ENCODE data around the gene GUK1. TPM values are rescaled to one million over a fixed set of nuclear protein-coding genes. Genes with fewer than 3 reads are reported as not detected.

The GUK1 gene
- total and polyA plus RNA-seq, 2 of the 8 experiments (the other 6 are each of a cell fraction or from before 2014, with no cell fraction given) = 68.5 to 183 TPM

DNA sequence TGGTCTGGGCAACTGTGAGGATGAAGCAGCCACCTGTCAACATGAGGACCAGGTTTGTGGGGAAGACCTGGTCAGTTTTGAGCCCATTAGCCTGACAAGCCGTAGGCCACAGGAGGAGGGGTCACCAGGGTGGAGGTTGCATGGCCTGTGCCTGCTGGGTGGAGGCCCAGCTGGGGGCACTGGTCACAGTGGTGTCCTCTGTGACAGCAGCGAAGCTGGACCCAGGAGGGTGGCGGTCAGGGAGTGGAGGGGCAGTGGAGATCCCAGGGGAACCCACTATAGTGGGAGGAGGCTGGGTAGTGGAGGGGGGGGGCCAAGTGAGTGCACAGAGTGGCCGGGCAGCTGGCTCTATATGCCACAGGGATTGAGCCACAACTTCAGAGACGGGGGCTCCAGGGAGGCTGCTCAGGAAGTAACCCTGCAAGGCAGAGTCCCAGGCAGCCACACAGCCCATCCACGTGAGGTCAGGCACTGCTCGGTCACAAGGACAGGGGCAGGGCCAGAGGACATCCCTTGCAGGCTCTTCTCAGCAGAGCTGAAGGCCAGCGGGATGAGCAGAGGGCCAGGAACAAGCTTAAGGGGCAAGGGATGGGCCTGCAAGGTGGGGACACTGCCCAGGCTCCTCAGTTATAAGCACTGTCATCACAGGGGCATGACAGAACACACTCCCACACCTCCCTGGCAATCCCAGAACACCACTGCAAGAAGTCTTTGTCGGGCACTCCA, 34.6 kb upstream of the GUK1 start:
- H3K9ac ChIP-seq (replicated peaks in 1 of 4; ENCODE audit: extremely low read depth in 1 of 4, low read depth in 3 of 4, low read length in 3 of 4) = no peak overlapping the region
- H3K79me2 ChIP-seq (ENCODE audit: control insufficient read depth in 1 of 2, insufficient read depth in 2 of 2, low read length in 2 of 2) = peaks cover 3 to 8% of the 10 kb centered on the region in 2 experiments; a peak in 2 of 4 replicates

More for the DNA sequence above, 34.6 kb upstream of the GUK1 start:
- Histone ChIP-seq H2BK20ac (ENCODE audit: low read length) (no peak overlapping the region), H3K27ac (ENCODE audit: low read depth, low read length) (no peak overlapping the region), H3K4me3 (ENCODE audit: extremely low read depth in 1 of 4, insufficient read depth in 2 of 4, low read depth in 3 of 4, low read length in 4 of 4) (no peak overlapping the region), H2AFZ (ENCODE audit: low read length) (no peak overlapping the region), H4K91ac (replicated peaks; ENCODE audit: insufficient read length, low read length) (no peak overlapping the region), H3K18ac (ENCODE audit: extremely low read depth, low read length) (no peak overlapping the region), H3K4me1 (replicated peaks in 1 of 4; ENCODE audit: control insufficient read depth in 3 of 4, insufficient read depth in 4 of 4, low read length in 3 of 4) (peaks cover 0 to 7% (median 2%) of the 10 kb centered on the region in 4 experiments; a peak in 6 of 7 replicates), H3K9me3 (ENCODE audit: insufficient read depth in 2 of 2, low read depth in 1 of 2, low read length in 1 of 2) (no peaks in the 10 kb centered on the region), H2AK5ac (ENCODE audit: low read depth, low read length) (no peak overlapping the region), H2BK120ac (replicated peaks; ENCODE audit: low read depth, low read length) (no peak overlapping the region), H3K23ac (ENCODE audit: insufficient read length) (no peak overlapping the region), H3K36me3 (ENCODE audit: control insufficient read depth in 2 of 4, insufficient read depth in 4 of 4, low read length in 3 of 4) (peaks cover 3 to 16% (median 12%) of the 10 kb centered on the region in 4 experiments; a peak in 5 of 8 replicates), H3K27me3 (replicated peaks in 1 of 4; ENCODE audit: control insufficient read depth in 3 of 4, extremely low read depth in 1 of 4, insufficient read depth in 3 of 4, low read length in 3 of 4) (peaks cover 0 to 5% (median 4%) of the 10 kb centered on the region in 4 experiments; a peak in 2 of 7 replicates), H2BK15ac (ENCODE audit: low read length) (no peak overlapping the region), H3K14ac (ENCODE audit: insufficient read length) (no peak overlapping the region), H2BK5ac (ENCODE audit: low read depth, low read length) (no peak overlapping the region), H2BK12ac (ENCODE audit: low read depth, low read length) (no peak overlapping the region), H3K79me1 (ENCODE audit: low read depth, low read length) (peaks cover 15% of the 10 kb centered on the region; the same call in 1 of the 2 replicates), H4K20me1 (replicated peaks in 1 of 2; ENCODE audit: control insufficient read depth in 1 of 2, insufficient read depth in 2 of 2, low read length in 2 of 2) (peaks cover 3 to 19% of the 10 kb centered on the region in 2 experiments), H3K4ac (replicated peaks; ENCODE audit: insufficient read length, low read depth, low read length) (no peak overlapping the region), H3K23me2 (ENCODE audit: low read depth, low read length) (peaks cover 14% of the 10 kb centered on the region; the same call in 1 of the 2 replicates), H3K4me2 (ENCODE audit: insufficient read depth in 1 of 2, low read depth in 2 of 2, low read length in 2 of 2) (no peak overlapping the region), H4K5ac (ENCODE audit: insufficient read length, low read depth, low read length) (no peak overlapping the region), H4K8ac (ENCODE audit: extremely low read depth, insufficient read depth, low read length) (no peak overlapping the region), H3K56ac (replicated peaks; ENCODE audit: insufficient read length, low read depth, low read length) (no peak overlapping the region)
- no peak for TF ChIP-seq MAFK (IDR thresholded peaks at IDR 0.05; ENCODE audit: low read depth, low read length)
- no peak for TF ChIP-seq NRF1 (IDR thresholded peaks at IDR 0.05; ENCODE audit: low read depth, low read length)
- ChIA-PET POLR2A (ENCODE audit: partially characterized antibody) (interaction anchor here (2.1 kb wide), 1 partner anchor 20 kb away, joined by 7 read pairs; no protein-coding TSS in a partner anchor), CTCF (ENCODE audit: partially characterized antibody) (interaction anchor here (0.6 to 0.9 kb wide), 2 partner anchors 45 to 390 kb away, joined by 3 read pairs; no protein-coding TSS in a partner anchor)
- FAIRE-seq = no peak
- WGBS, 2 experiments (ENCODE audit: extremely low coverage in 1 of 2, insufficient coverage in 1 of 2, insufficient read length in 1 of 2, insufficient replicate concordance in 2 of 2, low coverage in 1 of 2, low lambda C conversion rate in 2 of 2, missing lambda C conversion rate in 1 of 2) = 89% methylated on average over 9 of the region's 9 CpGs; no CpG with 5 or more reads in 1 of the 2 experiments
- DNase-seq (ENCODE audit: low read depth in 1 of 2, low spot score in 2 of 2) = no peak
